ENCODE measurements around the gene CCN2.
A peak's percentile ranks its signal among the peaks of the same experiment; 100 is the strongest.

The CCN2 gene

DNA sequence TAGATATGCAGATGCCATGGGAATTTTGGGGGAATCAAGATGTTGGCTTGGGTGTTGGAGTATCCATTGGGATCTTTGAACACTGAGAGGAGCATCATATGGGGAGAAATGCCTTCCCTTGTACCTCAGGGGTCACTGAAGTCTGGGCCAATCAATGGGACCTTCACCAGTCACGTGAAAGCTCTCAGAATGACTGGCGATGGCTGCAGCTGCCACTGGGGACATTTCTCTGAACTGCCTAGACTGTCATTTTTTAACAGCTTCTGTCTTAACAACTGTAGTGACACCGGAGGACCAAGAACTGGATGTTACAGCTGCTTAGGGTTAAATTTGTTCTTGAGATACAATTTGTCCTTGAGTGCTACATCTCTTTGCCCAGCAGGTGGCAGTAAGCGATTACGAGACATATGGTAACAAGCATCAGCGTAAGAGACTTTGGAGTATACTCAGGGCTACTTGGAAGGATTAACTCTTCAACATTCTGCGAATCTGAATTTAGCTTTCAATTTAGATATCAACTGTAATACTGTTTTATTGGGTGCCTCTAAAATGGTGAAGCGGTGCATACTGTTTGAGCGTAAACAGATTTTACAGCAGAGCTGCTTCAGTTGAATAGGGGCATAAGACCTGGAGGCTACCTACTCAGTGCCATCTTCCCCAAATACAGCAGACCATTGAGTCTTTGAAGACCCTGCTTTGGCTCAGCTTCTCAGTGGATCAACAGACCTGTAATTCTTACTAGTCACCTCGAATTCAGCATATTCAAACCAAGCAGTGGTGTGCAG is 36.0 kb downstream of the CCN2 start:
- ChIA-PET POLR2A (interaction anchor here (0.5 kb wide), 1 partner anchor 303 kb away, joined by 3 read pairs; no protein-coding TSS in a partner anchor), CTCF (interaction anchor here (0.7 to 4.8 kb wide), 31 partner anchors 10 to 1248 kb away, joined by 3 to 43 read pairs (median 4); partner anchors contain the start of gene CCN2)
- Histone ChIP-seq H3K27me3 (replicated peaks in 2 of 5; ENCODE audit: control insufficient read depth in 4 of 5, insufficient read depth in 5 of 5, low read length in 4 of 5) (peaks cover 10 to 70% (median 15%) of the 10 kb centered on the region in 5 experiments), H3K4me3 (ENCODE audit: control insufficient read depth in 1 of 7, extremely low read depth in 1 of 7, insufficient read depth in 4 of 7, low read depth in 2 of 7, low read length in 6 of 7) (no peak overlapping the region), H3K9me3 (ENCODE audit: control extremely low read depth in 1 of 5, control insufficient read depth in 4 of 5, insufficient read depth in 2 of 5, low read depth in 1 of 5, low read length in 4 of 5) (peaks cover 0 to 7% (median 2%) of the 10 kb centered on the region in 5 experiments), H3K27ac (ENCODE audit: insufficient read depth in 1 of 2, low read depth in 1 of 2, low read length in 2 of 2, poor library complexity in 1 of 2, severe bottlenecking in 2 of 2) (no peak overlapping the region), H3K36me3 (ENCODE audit: control insufficient read depth in 4 of 4, insufficient read depth in 4 of 4, low read length in 3 of 4) (no peaks in the 10 kb centered on the region), H3K4me1 (ENCODE audit: control extremely low read depth in 1 of 4, control insufficient read depth in 4 of 4, insufficient read depth in 4 of 4, low read length in 3 of 4) (peaks cover 11 to 22% (median 20%) of the 10 kb centered on the region in 4 experiments)
- WGBS (ENCODE audit: insufficient coverage) = 31% methylated on average over 8 of the region's 10 CpGs
- peak; percentile 81 to 91 (median 87) for DNase-seq

DNA sequence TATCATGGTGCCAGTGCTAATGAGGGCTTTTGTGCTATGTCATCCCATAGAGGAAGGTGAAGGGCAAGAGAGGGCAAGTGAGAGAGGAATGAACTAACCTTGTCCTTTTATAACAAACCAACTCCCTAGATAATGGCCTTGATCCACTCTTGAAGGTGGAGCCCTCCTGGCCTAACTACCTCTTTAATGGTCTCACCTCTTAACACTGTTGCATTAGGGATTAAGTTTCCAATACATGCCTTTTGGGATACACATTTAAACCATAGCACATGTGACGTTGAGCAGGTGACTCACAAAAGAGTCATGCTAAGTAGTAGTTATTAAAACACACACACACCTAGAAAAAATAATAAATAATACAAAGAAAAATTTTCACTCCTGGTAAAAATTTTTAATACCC is 36.9 kb downstream of the CCN2 start:
- CTCF ChIA-PET = interaction anchor here (1.0 to 4.8 kb wide), 16 partner anchors 11 to 370 kb away, joined by 3 to 43 read pairs (median 6); partner anchors contain the start of gene CCN2
- Histone ChIP-seq H3K4me1 (ENCODE audit: control extremely low read depth in 1 of 4, control insufficient read depth in 4 of 4, insufficient read depth in 4 of 4, low read length in 3 of 4) (peaks cover 11 to 22% (median 20%) of the 10 kb centered on the region in 4 experiments), H3K36me3 (ENCODE audit: control insufficient read depth in 4 of 4, insufficient read depth in 4 of 4, low read length in 3 of 4) (no peaks in the 10 kb centered on the region), H3K4me3 (ENCODE audit: control insufficient read depth in 1 of 7, extremely low read depth in 1 of 7, insufficient read depth in 4 of 7, low read depth in 2 of 7, low read length in 6 of 7) (no peak overlapping the region), H3K27ac (ENCODE audit: insufficient read depth in 1 of 2, low read depth in 1 of 2, low read length in 2 of 2, poor library complexity in 1 of 2, severe bottlenecking in 2 of 2) (no peak overlapping the region), H3K27me3 (replicated peaks in 2 of 5; ENCODE audit: control insufficient read depth in 4 of 5, insufficient read depth in 5 of 5, low read length in 4 of 5) (peaks cover 10 to 62% (median 15%) of the 10 kb centered on the region in 5 experiments), H3K9me3 (ENCODE audit: control extremely low read depth in 1 of 5, control insufficient read depth in 4 of 5, insufficient read depth in 2 of 5, low read depth in 1 of 5, low read length in 4 of 5) (peaks cover 0 to 4% (median 0%) of the 10 kb centered on the region in 5 experiments)
- WGBS (ENCODE audit: insufficient coverage) = no CpG with 5 or more reads among the region's 1 CpG
- DNase-seq = no peak
- POLR2A ChIA-PET = no interaction called here

DNA sequence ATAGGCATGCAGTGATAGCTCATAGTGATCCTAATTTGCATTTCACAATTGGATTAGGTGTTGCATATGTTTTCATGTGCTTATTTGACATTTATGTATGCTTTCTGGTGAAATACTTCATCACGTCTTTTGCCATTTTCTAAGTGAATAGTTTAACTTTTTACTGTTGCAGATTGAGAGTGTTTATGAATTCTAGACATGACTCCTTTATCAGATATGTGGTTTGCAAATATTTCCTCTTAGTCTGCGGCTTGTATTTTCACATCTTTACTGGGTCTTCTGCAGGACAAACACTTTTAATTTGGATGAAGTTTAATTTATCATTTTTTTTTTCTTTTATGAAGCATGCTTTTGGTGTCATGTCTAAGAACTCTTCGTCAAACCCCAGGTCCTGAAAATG is 39.2 kb downstream of the CCN2 start:
- Histone ChIP-seq H3K27ac (ENCODE audit: insufficient read depth in 1 of 2, low read depth in 1 of 2, low read length in 2 of 2, poor library complexity in 1 of 2, severe bottlenecking in 2 of 2) (no peak overlapping the region), H3K4me1 (ENCODE audit: control extremely low read depth in 1 of 4, control insufficient read depth in 4 of 4, insufficient read depth in 4 of 4, low read length in 3 of 4) (peaks cover 4 to 9% (median 6%) of the 10 kb centered on the region in 4 experiments), H3K27me3 (replicated peaks in 2 of 5; ENCODE audit: control insufficient read depth in 4 of 5, insufficient read depth in 5 of 5, low read length in 4 of 5) (peaks cover 17 to 67% (median 26%) of the 10 kb centered on the region in 5 experiments), H3K36me3 (ENCODE audit: control insufficient read depth in 4 of 4, insufficient read depth in 4 of 4, low read length in 3 of 4) (no peaks in the 10 kb centered on the region), H3K9me3 (ENCODE audit: control extremely low read depth in 1 of 5, control insufficient read depth in 4 of 5, insufficient read depth in 2 of 5, low read depth in 1 of 5, low read length in 4 of 5) (peaks cover 0 to 4% (median 0%) of the 10 kb centered on the region in 5 experiments), H3K4me3 (ENCODE audit: control insufficient read depth in 1 of 7, extremely low read depth in 1 of 7, insufficient read depth in 4 of 7, low read depth in 2 of 7, low read length in 6 of 7) (no peak overlapping the region)
- ChIA-PET POLR2A (no interaction called here), CTCF (interaction anchor here (1.6 kb wide), 1 partner anchor 11 kb away, joined by 5 read pairs; no protein-coding TSS in a partner anchor)
- DNase-seq = no peak
- no CpG with 5 or more reads among the region's 3 CpGs for WGBS (ENCODE audit: insufficient coverage)

DNA sequence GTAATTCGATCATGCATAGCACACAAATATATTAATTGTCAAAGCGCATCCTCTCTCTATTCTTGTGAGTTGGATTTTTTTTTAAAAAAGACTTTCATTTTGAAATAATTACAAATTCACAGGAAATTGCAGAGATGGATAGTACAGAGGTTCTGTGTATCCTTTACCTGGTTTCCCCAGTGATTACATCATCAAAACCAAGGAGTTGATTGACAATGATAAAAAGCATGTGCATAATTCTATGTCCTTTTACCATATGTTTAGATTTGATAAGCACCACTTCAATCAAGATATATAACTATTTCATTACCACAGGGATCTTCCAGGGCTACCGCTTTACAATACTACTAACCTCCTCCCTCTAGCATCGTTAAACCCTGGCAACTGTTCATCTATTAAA is 40.2 kb downstream of the CCN2 start:
- DNase-seq = no peak
- H3K4me3 ChIP-seq (ENCODE audit: control insufficient read depth in 1 of 7, extremely low read depth in 1 of 7, insufficient read depth in 4 of 7, low read depth in 2 of 7, low read length in 6 of 7) = no peak overlapping the region
- no peaks in the 10 kb centered on the region for H3K36me3 ChIP-seq (ENCODE audit: control insufficient read depth in 4 of 4, insufficient read depth in 4 of 4, low read length in 3 of 4)
- H3K27ac ChIP-seq (ENCODE audit: insufficient read depth in 1 of 2, low read depth in 1 of 2, low read length in 2 of 2, poor library complexity in 1 of 2, severe bottlenecking in 2 of 2) = no peak overlapping the region
- CTCF ChIA-PET = interaction anchor here (0.6 to 1.3 kb wide), 4 partner anchors 9 to 216 kb away, joined by 3 to 7 read pairs (median 4); no protein-coding TSS in a partner anchor
- POLR2A ChIA-PET = no interaction called here
- H3K9me3 ChIP-seq (ENCODE audit: control extremely low read depth in 1 of 5, control insufficient read depth in 4 of 5, insufficient read depth in 2 of 5, low read depth in 1 of 5, low read length in 4 of 5) = peaks cover 0 to 3% (median 0%) of the 10 kb centered on the region in 5 experiments
- H3K27me3 ChIP-seq (replicated peaks in 2 of 5; ENCODE audit: control insufficient read depth in 4 of 5, insufficient read depth in 5 of 5, low read length in 4 of 5) = peaks cover 16 to 65% (median 26%) of the 10 kb centered on the region in 5 experiments
- WGBS (ENCODE audit: insufficient coverage) = 45% methylated on average over 2 of the region's 4 CpGs
- peaks cover 0 to 2% (median 0%) of the 10 kb centered on the region in 4 experiments for H3K4me1 ChIP-seq (ENCODE audit: control extremely low read depth in 1 of 4, control insufficient read depth in 4 of 4, insufficient read depth in 4 of 4, low read length in 3 of 4)

DNA sequence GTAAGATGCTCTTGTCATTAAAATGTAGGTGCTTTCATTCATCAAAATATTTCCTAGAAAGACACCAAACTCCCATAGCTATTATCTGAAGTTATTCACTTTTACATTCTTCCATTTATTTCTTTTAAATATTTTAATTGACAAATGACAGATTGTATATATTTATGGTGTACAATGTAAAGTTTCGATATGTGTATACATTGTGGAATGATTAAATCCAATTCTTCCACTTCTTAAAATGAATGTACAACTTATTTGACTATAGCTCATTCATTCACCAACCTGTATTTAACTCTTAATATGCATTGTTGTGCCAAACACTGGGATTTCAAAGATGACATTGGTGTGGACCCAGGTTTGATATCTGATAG is 41.0 kb downstream of the CCN2 start:
- POLR2A ChIA-PET = no interaction called here
- Histone ChIP-seq H3K27ac (ENCODE audit: insufficient read depth in 1 of 2, low read depth in 1 of 2, low read length in 2 of 2, poor library complexity in 1 of 2, severe bottlenecking in 2 of 2) (no peak overlapping the region), H3K9me3 (ENCODE audit: control extremely low read depth in 1 of 5, control insufficient read depth in 4 of 5, insufficient read depth in 2 of 5, low read depth in 1 of 5, low read length in 4 of 5) (no peaks in the 10 kb centered on the region), H3K4me1 (ENCODE audit: control extremely low read depth in 1 of 4, control insufficient read depth in 4 of 4, insufficient read depth in 4 of 4, low read length in 3 of 4) (no peaks in the 10 kb centered on the region), H3K27me3 (replicated peaks in 2 of 5; ENCODE audit: control insufficient read depth in 4 of 5, insufficient read depth in 5 of 5, low read length in 4 of 5) (peaks cover 15 to 59% (median 26%) of the 10 kb centered on the region in 5 experiments), H3K36me3 (ENCODE audit: control insufficient read depth in 4 of 4, insufficient read depth in 4 of 4, low read length in 3 of 4) (no peaks in the 10 kb centered on the region), H3K4me3 (ENCODE audit: control insufficient read depth in 1 of 7, extremely low read depth in 1 of 7, insufficient read depth in 4 of 7, low read depth in 2 of 7, low read length in 6 of 7) (no peak overlapping the region)
- no CpG with 5 or more reads among the region's 1 CpG for WGBS (ENCODE audit: insufficient coverage)
- CTCF ChIA-PET = interaction anchor here (0.6 to 1.6 kb wide), 11 partner anchors 10 to 308 kb away, joined by 3 to 7 read pairs (median 3); no protein-coding TSS in a partner anchor
- DNase-seq = no peak

DNA sequence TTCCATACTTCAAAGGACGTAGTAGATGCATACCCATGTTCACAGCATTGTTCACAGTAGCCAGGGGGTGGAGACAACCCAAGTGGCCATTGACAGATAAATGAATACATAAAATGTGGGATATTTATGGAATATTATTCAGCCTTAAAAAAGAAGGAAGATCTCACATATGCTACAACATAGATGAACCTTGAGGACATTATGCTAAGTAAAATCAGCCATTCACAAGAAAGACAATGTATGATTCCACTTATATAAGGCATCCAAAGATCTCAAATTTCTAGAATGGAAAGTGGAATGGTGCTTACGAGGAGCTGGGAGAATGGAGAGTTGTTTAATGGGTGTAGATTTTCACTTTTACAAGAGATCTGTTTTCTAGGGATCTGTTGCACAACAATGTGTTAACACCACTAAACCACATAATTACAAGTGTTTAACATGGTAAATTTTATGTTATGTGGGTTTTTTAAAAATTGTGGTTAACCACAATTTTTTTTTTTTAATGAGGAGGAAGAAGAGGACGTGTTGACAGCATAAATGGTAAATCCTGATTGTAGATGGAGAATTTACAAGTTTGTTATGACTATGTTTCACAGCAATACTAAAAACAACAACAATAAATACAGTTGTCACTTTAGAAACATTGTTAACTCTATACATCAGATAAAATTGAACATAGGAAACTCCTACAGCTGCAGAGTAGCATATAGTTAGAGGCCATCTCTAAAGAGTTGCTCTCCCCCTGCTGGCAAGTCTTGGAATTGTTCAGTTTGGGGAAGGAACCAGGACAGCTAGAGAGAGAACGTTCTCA is 41.6 kb downstream of the CCN2 start:
- H3K4me3 ChIP-seq (ENCODE audit: control insufficient read depth in 1 of 7, extremely low read depth in 1 of 7, insufficient read depth in 4 of 7, low read depth in 2 of 7, low read length in 6 of 7) = no peak overlapping the region
- H3K27me3 ChIP-seq (replicated peaks in 2 of 5; ENCODE audit: control insufficient read depth in 4 of 5, insufficient read depth in 5 of 5, low read length in 4 of 5) = peaks cover 15 to 55% (median 26%) of the 10 kb centered on the region in 5 experiments
- no peaks in the 10 kb centered on the region for H3K9me3 ChIP-seq (ENCODE audit: control extremely low read depth in 1 of 5, control insufficient read depth in 4 of 5, insufficient read depth in 2 of 5, low read depth in 1 of 5, low read length in 4 of 5)
- no peak overlapping the region for H3K27ac ChIP-seq (ENCODE audit: insufficient read depth in 1 of 2, low read depth in 1 of 2, low read length in 2 of 2, poor library complexity in 1 of 2, severe bottlenecking in 2 of 2)
- DNase-seq = peak; percentile 77 to 89 (median 83)
- CTCF ChIA-PET = interaction anchor here (0.7 to 1.6 kb wide), 10 partner anchors 12 to 309 kb away, joined by 3 to 7 read pairs (median 4); no protein-coding TSS in a partner anchor
- no peaks in the 10 kb centered on the region for H3K4me1 ChIP-seq (ENCODE audit: control extremely low read depth in 1 of 4, control insufficient read depth in 4 of 4, insufficient read depth in 4 of 4, low read length in 3 of 4)
- no peaks in the 10 kb centered on the region for H3K36me3 ChIP-seq (ENCODE audit: control insufficient read depth in 4 of 4, insufficient read depth in 4 of 4, low read length in 3 of 4)
- 50% methylated on average over 2 of the region's 4 CpGs for WGBS (ENCODE audit: insufficient coverage)
- POLR2A ChIA-PET = no interaction called here

Data from common myeloid progenitor, CD34-positive (primary cell).